CD4-positive, alpha-beta T cell (primary cell): ENCODE results near the gene HIPK2. TPM values are rescaled to one million over a fixed set of nuclear protein-coding genes. Genes with fewer than 3 reads are reported as not detected.

ENCODE experiments used
- ATAC-seq: fragments of 200-7000 bp; cut with Tn5 transposase; one replicate; pipeline ENCODE4 v1.10.0; 2022; ENCODE audit warnings: mild to moderate bottlenecking; ENCODE audit not compliant: poor library complexity
- CTCF ChIA-PET: fragments of 350-600 bp; sonication (Branson Sonifier 250); formaldehyde crosslinking; loops from one replicate; lab custom pipeline; 2021; ENCODE audit warnings: antibody characterized with exemption, inconsistent platforms; lab: Charles Lee
- POLR2A ChIA-PET: fragments of 350-600 bp; sonication (Branson Sonifier 250); formaldehyde crosslinking; loops from one replicate; lab custom pipeline; 2021; ENCODE audit warnings: antibody characterized with exemption, inconsistent platforms; lab: Charles Lee
- DNase-seq, 14 experiments: peaks; one replicate each; pipeline ENCODE4 v3.0.0-alpha.2; 2013 to 2020; ENCODE audit warnings: mixed read lengths in 2 of 14
- H3K27ac ChIP-seq, 2 donors: one replicate each; pipeline versions ENCODE4 v1.5.1 to v1.7.0; 2013; ENCODE audit warnings: low read length in 2 of 2, low read depth in 1 of 2, mild to moderate bottlenecking in 1 of 2
- H3K27me3 ChIP-seq, 2 experiments: 1 replicate in 1 of 2; 2 replicates in 1 of 2; pipeline versions ENCODE4 v1.6.1 to v1.7.0; 2013; ENCODE audit warnings: low read length in 2 of 2, control low read depth in 1 of 2, mild to moderate bottlenecking in 1 of 2, moderate library complexity in 1 of 2; ENCODE audit not compliant: insufficient read depth in 2 of 2, control insufficient read depth in 1 of 2
- H3K36me3 ChIP-seq: one replicate; pipeline ENCODE4 v1.6.1; 2013; ENCODE audit warnings: low read length, control low read depth; ENCODE audit not compliant: insufficient read depth
- H3K4me1 ChIP-seq: one replicate; pipeline ENCODE4 v1.6.1; 2013; ENCODE audit warnings: low read length, control low read depth; ENCODE audit not compliant: insufficient read depth
- H3K4me3 ChIP-seq: one replicate; pipeline ENCODE4 v1.5.1; 2013; ENCODE audit warnings: mild to moderate bottlenecking, low read length, moderate library complexity
- H3K9me3 ChIP-seq, 2 experiments: 1 replicate in 1 of 2; 2 replicates in 1 of 2; pipeline versions ENCODE4 v1.6.1 to v1.7.0; 2013; ENCODE audit warnings: low read length in 2 of 2, mild to moderate bottlenecking in 2 of 2, control low read depth in 1 of 2, moderate library complexity in 1 of 2; ENCODE audit not compliant: control insufficient read depth in 1 of 2, insufficient read depth in 1 of 2
- H3K27ac Mint-ChIP-seq: one replicate; pipeline ENCODE4 v1.8.0; 2020; ENCODE audit warnings: mixed read lengths
- H3K27me3 Mint-ChIP-seq: one replicate; pipeline ENCODE4 v1.8.0; 2021; ENCODE audit warnings: mixed read lengths
- H3K36me3 Mint-ChIP-seq: one replicate; pipeline ENCODE4 v1.8.0; 2021; ENCODE audit warnings: low read depth, mixed read lengths
- H3K4me1 Mint-ChIP-seq: one replicate; pipeline ENCODE4 v1.8.0; 2021; ENCODE audit warnings: low read depth, mixed read lengths
- H3K4me3 Mint-ChIP-seq: one replicate; pipeline ENCODE4 v1.8.0; 2020; ENCODE audit warnings: mild to moderate bottlenecking, mixed read lengths
- H3K9me3 Mint-ChIP-seq: one replicate; pipeline ENCODE4 v1.8.0; 2020; ENCODE audit warnings: mixed read lengths
- intact Hi-C, 2 experiments: fragments of 100-400 bp; cut with DNase I in 1 of 2; cut with micrococcal nuclease in 1 of 2; formaldehyde crosslinking; loops; one replicate each; pipeline versions ENCODE4 v1.15.1 to v1.9.0; 2023 to 2025; cut with DNase I, micrococcal nuclease
- total RNA-seq, 174 experiments: library from RNA in 2 of 174; stranded (reverse) in 2 of 174; gene quantifications; one replicate each; pipeline ENCODE4 v1.2.3 and lab custom pipeline; 2021 to 2026
- TF ChIP-seq, protein P1 (sequence below): fragments of 200-600 bp; IDR thresholded peaks from one replicate; pipeline ENCODE4 v1.8.0; 2022; ENCODE audit warnings: antibody characterized with exemption, mild to moderate bottlenecking

HIPK2 gene
- total RNA-seq, 2 experiments from 2014 or later: 36.5 to 37.0 TPM

DNA sequence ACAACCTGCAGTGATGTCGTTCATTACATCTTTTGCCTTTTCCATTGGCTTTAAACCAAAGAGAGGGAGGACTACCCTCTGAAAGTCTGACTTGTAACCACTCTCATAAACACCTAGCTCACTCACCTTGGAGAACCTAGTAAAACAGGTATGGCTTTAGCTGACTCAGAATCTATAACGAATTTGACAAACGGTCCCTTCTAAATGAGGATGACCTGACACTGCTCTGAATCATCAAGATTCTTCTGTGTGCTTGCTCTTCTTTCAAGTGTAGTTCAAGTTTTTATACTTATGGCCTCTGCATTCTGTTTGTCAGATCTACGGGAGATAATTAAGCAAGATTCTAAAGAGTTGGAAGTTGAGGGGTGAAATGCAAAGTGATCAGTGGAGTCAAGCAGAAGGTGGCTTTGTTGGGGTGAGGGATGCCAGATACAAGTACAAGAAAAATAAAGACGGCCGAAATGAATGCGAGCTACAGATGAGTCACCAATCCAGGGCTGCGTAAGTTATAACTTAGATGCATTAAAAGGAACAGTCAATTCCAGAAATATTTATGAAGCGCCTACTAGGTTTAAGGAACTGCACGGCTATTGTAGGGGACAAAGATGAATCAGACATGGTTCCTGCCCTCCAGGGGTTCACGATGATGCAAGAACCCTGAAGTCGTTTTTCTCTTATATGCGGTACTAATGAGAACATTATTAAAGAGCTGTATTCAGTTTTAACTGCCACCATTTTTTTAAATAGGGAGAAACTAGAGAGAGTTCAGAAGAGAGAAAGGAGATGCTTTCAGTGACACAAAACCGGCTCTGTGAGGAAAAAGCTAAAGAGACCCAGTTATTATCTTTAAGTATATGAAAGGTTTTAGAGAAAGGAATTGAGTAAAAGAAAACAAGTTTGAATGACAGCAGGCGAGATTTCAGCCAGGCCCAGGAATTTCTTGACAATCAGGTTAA is 6.5 kb downstream of the HIPK2 start:
- H3K4me1 ChIP-seq: peaks cover 70% of the 10 kb centered on the region
- no peak for ATAC-seq

DNA sequence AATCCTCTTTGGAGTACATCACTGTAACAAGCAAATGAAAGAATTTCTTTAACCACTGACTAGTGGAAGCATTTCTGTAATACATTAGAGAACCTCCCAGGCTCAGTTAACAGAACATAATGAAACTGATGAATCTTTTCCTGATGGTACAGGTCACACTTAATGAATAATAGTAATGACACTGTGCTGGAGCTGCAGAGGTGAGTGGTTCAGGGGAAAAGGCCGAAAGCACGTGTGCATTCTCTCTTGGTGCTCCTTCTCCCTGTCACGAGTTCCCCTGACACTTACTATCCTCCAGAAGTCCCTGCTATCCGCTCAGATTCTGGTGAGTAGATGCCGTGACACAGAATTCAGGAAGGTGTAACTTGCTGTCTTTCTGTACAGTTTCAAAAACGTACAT is 8.0 kb downstream of the HIPK2 start:
- Histone ChIP-seq H3K4me3 (no peak overlapping the region), H3K4me1 (peaks cover 62% of the 10 kb centered on the region), H3K27me3 (no peaks in the 10 kb centered on the region), H3K9me3 (no peaks in the 10 kb centered on the region), H3K36me3 (no peaks in the 10 kb centered on the region), H3K27ac (peak overlapping the region; percentile 75 to 84)
- no peaks in the 10 kb centered on the region for H3K27me3 Mint-ChIP-seq
- no peak for DNase-seq
- intact Hi-C loops: loop anchor here in 1 of 2 experiments (5.0 to 10.0 kb wide), 4 partner anchors 122 to 625 kb away; partner anchors contain the start of gene SLC37A3
- H3K4me1 Mint-ChIP-seq: peaks cover 93% of the 10 kb centered on the region
- no peak for ATAC-seq
- no peaks in the 10 kb centered on the region for H3K9me3 Mint-ChIP-seq
- ChIA-PET CTCF (no interaction called here), POLR2A (interaction anchor here (1.1 to 1.3 kb wide), 2 partner anchors 9 to 32 kb away, joined by 4 read pairs; no protein-coding TSS in a partner anchor)
- peaks cover 26% of the 10 kb centered on the region for H3K36me3 Mint-ChIP-seq
- peak overlapping the region; percentile 86 for H3K27ac Mint-ChIP-seq
- peak overlapping the region; percentile 21 for H3K4me3 Mint-ChIP-seq
- TF ChIP-seq, protein P1, sequence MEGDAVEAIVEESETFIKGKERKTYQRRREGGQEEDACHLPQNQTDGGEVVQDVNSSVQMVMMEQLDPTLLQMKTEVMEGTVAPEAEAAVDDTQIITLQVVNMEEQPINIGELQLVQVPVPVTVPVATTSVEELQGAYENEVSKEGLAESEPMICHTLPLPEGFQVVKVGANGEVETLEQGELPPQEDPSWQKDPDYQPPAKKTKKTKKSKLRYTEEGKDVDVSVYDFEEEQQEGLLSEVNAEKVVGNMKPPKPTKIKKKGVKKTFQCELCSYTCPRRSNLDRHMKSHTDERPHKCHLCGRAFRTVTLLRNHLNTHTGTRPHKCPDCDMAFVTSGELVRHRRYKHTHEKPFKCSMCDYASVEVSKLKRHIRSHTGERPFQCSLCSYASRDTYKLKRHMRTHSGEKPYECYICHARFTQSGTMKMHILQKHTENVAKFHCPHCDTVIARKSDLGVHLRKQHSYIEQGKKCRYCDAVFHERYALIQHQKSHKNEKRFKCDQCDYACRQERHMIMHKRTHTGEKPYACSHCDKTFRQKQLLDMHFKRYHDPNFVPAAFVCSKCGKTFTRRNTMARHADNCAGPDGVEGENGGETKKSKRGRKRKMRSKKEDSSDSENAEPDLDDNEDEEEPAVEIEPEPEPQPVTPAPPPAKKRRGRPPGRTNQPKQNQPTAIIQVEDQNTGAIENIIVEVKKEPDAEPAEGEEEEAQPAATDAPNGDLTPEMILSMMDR: no peak

More for the DNA sequence above, 6.5 kb downstream of the HIPK2 start:
- DNase-seq: peak in 2 of 14 experiments; percentile 45 to 60
- no peaks in the 10 kb centered on the region for H3K27me3 ChIP-seq
- TF ChIP-seq, protein P1: no peak
- ChIA-PET POLR2A (interaction anchor here (0.9 kb wide), 1 partner anchor 135 kb away, joined by 3 read pairs; no protein-coding TSS in a partner anchor), CTCF (interaction anchor here (1.0 to 1.5 kb wide), 2 partner anchors 125 to 153 kb away, joined by 3 to 4 read pairs; no protein-coding TSS in a partner anchor)
- peaks cover 24% of the 10 kb centered on the region for H3K36me3 Mint-ChIP-seq
- no peaks in the 10 kb centered on the region for H3K27me3 Mint-ChIP-seq
- peak overlapping the region in 1 of 2 donors; percentile 20 for H3K27ac ChIP-seq
- H3K27ac Mint-ChIP-seq: peak overlapping the region; percentile 86
- H3K9me3 Mint-ChIP-seq: no peaks in the 10 kb centered on the region
- no peaks in the 10 kb centered on the region for H3K9me3 ChIP-seq
- H3K4me3 Mint-ChIP-seq: peak overlapping the region; percentile 58
- no peaks in the 10 kb centered on the region for H3K36me3 ChIP-seq
- peaks cover 95% of the 10 kb centered on the region for H3K4me1 Mint-ChIP-seq
- intact Hi-C loops: loop anchor here in 1 of 2 experiments (5.0 to 10.0 kb wide), 4 partner anchors 124 to 624 kb away; partner anchors contain the start of gene SLC37A3
- H3K4me3 ChIP-seq: no peak overlapping the region

DNA sequence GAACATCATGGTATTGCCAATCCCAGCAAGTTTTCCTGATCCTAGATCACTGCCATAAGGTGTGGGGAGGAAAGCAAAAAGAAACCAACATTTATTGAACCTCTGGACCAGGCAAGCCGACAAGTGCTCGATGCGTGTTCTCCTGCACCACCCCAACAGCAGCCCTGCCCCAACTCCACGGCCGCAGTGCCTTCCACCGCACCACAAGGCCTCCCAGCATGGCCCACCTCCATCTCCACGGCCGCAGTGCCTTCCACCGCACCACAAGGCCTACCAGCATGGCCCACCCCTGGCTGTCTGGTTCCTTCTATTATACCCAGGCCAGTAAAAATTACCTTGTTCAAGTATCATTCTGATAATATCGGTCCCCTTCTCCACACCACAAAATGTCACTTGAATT is 8.7 kb downstream of the HIPK2 start:
- DNase-seq (no peak), ATAC-seq (no peak)
- Histone ChIP-seq H3K4me3 (no peak overlapping the region), H3K27ac (peak overlapping the region; percentile 75 to 84), H3K27me3 (no peaks in the 10 kb centered on the region), H3K36me3 (no peaks in the 10 kb centered on the region), H3K9me3 (no peaks in the 10 kb centered on the region), H3K4me1 (peaks cover 62% of the 10 kb centered on the region)
- intact Hi-C loops: no loop called here
- TF ChIP-seq, protein P1: no peak
- POLR2A ChIA-PET: interaction anchor here (1.0 to 3.0 kb wide), 6 partner anchors 9 to 122 kb away, joined by 3 to 41 read pairs (median 6); partner anchors contain the start of gene HIPK2
- Mint-ChIP-seq H3K9me3 (no peaks in the 10 kb centered on the region), H3K27ac (peak overlapping the region; percentile 86), H3K4me1 (peaks cover 93% of the 10 kb centered on the region), H3K27me3 (no peaks in the 10 kb centered on the region), H3K36me3 (peaks cover 30% of the 10 kb centered on the region), H3K4me3 (peak overlapping the region; percentile 21)
- CTCF ChIA-PET: no interaction called here
